A673 (cell line): ENCODE results near the gene DCHS2. TPM values are rescaled to one million over a fixed set of nuclear protein-coding genes. Genes with fewer than 3 reads are reported as not detected.

Experiments used
- BruUV-seq: library from RNA; stranded (reverse); fragments of 400-500 nt; replicated peaks from 2 replicates; lab custom pipeline; 2021; lab: Mats Ljungman, UMichigan
- CTCF ChIA-PET: fragments of 300-600 bp; sonication (Branson Sonifier 250); formaldehyde crosslinking; loops from one replicate; lab custom pipeline; 2022; ENCODE audit warnings: antibody characterized with exemption; lab: Charles Lee
- POLR2A ChIA-PET: fragments of 300-600 bp; sonication (Branson Sonifier 250); formaldehyde crosslinking; loops from one replicate; lab custom pipeline; 2022; ENCODE audit warnings: antibody characterized with exemption; ENCODE audit not compliant: low non-redundant PET; lab: Charles Lee
- DNase-seq: peaks from one replicate; pipeline ENCODE4 v3.0.0-alpha.2; 2015; ENCODE audit warnings: low spot score
- H3K27ac ChIP-seq: fragments of 200-600 bp; sonication (generic); 2 replicates; pipeline ENCODE4 v1.5.1; 2016; ENCODE audit warnings: mixed run types, low read depth, mild to moderate bottlenecking, mixed read lengths, antibody characterized with exemption, low read length; ENCODE audit not compliant: poor library complexity, severe bottlenecking
- H3K27me3 ChIP-seq: fragments of 200-600 bp; sonication (generic); replicated peaks from 2 replicates; pipeline ENCODE4 v1.6.1; 2017; ENCODE audit warnings: mixed run types, low read depth, mild to moderate bottlenecking, mixed read lengths, antibody characterized with exemption, low read length; ENCODE audit not compliant: insufficient read depth, poor library complexity
- H3K36me3 ChIP-seq: fragments of 200-600 bp; sonication (generic); 2 replicates; pipeline ENCODE4 v1.6.1; 2016; ENCODE audit warnings: mixed run types, mild to moderate bottlenecking, mixed read lengths, antibody characterized with exemption, low read length; ENCODE audit not compliant: insufficient read depth, poor library complexity, severe bottlenecking
- H3K4me1 ChIP-seq: fragments of 200-600 bp; sonication (generic); 2 replicates; pipeline ENCODE4 v1.6.1; 2017; ENCODE audit warnings: mixed run types, mild to moderate bottlenecking, mixed read lengths, antibody characterized with exemption, low read length; ENCODE audit not compliant: insufficient read depth, poor library complexity, severe bottlenecking
- H3K4me3 ChIP-seq: fragments of 200-600 bp; sonication (generic); 2 replicates; pipeline ENCODE4 v1.5.1; 2016; ENCODE audit warnings: low read depth, mixed run types, mild to moderate bottlenecking, mixed read lengths, low read length; ENCODE audit not compliant: poor library complexity, severe bottlenecking
- H3K9me3 ChIP-seq: fragments of 200-600 bp; sonication (generic); 2 replicates; pipeline ENCODE4 v1.6.1; 2016; ENCODE audit warnings: mixed run types, low read depth, mild to moderate bottlenecking, mixed read lengths, antibody characterized with exemption, low read length; ENCODE audit not compliant: poor library complexity, severe bottlenecking
- EZH2 ChIP-seq: fragments of 200-600 bp; sonication (generic); IDR thresholded peaks from 2 replicates; pipeline ENCODE4 v1.6.1; 2017; ENCODE audit warnings: borderline replicate concordance, low read depth, mild to moderate bottlenecking, mixed read lengths, antibody characterized with exemption, low read length; ENCODE audit not compliant: poor library complexity, severe bottlenecking
- intact Hi-C: fragments of 100-400 bp; cut with micrococcal nuclease; formaldehyde crosslinking; loops from one replicate; pipeline ENCODE4 v1.10.0; 2022; ENCODE audit not compliant: unreplicated experiment
- total RNA-seq: library from RNA; stranded (reverse); gene quantifications from 2 replicates; pipeline ENCODE4 v1.2.3, GENCODE V29; 2021
- TF ChIP-seq, protein P1 (sequence below): fragments of 300-800, 200-600 bp; sonication (generic); conservative IDR thresholded peaks from 2 replicates; pipeline ENCODE4 v1.5.1; 2017; ENCODE audit warnings: low read depth, mild to moderate bottlenecking, antibody characterized with exemption, low read length, moderate library complexity, mixed read lengths

Gene DCHS2
- total RNA-seq, 1 experiment from 2014 or later: 0.58 TPM

DNA sequence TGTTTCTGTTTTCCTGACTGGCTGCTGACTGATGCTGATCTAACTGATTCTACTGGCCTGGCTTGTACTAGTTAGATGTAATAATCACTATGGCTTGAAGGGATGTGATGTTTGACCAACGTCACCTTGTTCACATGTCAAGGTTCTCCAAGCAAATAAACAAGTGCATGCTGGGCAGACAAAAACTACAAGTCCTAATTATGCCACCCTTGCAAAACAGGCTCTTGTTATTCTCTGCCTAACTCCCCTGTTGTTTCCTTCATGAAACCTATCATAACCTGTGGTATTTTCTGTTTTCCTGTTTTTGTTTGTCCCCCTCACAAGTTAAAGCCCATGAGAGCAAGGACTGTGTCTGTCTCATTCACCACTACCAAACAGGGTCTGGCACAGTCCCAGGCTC is 146.2 kb downstream of the DCHS2 start:
- no TSS peak for BruUV-seq
- no peak overlapping the region for H3K27ac ChIP-seq

DNA sequence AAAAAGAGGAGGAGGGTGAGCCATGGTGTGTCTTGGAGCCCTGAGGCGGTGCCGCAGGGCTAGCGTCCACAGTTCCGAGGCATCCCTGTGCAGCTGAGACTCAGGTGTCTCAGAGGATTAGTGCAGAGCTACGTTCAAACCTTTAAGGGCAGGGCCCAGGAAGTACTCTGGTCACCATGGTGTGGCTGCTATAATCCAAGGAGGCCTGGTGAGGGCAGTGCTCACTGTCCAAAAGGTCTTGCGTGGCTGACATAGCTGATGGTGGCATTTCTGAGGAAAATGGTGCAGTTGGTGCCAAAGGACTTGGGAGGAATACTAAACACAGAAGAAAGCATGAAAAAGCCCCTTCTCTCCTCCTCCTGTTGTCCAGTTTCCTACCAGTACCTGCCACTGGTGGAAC is 146.9 kb downstream of the DCHS2 start:
- H3K36me3 ChIP-seq: no peaks in the 10 kb centered on the region
- ChIA-PET POLR2A (no interaction called here), CTCF (no interaction called here)

More for the DNA sequence above, 146.2 kb downstream of the DCHS2 start:
- Histone ChIP-seq H3K36me3 (no peaks in the 10 kb centered on the region), H3K4me1 (no peaks in the 10 kb centered on the region), H3K9me3 (no peaks in the 10 kb centered on the region), H3K27me3 (no peaks in the 10 kb centered on the region), H3K4me3 (no peak overlapping the region)
- ChIA-PET CTCF (no interaction called here), POLR2A (no interaction called here)
- TF ChIP-seq, protein P1, sequence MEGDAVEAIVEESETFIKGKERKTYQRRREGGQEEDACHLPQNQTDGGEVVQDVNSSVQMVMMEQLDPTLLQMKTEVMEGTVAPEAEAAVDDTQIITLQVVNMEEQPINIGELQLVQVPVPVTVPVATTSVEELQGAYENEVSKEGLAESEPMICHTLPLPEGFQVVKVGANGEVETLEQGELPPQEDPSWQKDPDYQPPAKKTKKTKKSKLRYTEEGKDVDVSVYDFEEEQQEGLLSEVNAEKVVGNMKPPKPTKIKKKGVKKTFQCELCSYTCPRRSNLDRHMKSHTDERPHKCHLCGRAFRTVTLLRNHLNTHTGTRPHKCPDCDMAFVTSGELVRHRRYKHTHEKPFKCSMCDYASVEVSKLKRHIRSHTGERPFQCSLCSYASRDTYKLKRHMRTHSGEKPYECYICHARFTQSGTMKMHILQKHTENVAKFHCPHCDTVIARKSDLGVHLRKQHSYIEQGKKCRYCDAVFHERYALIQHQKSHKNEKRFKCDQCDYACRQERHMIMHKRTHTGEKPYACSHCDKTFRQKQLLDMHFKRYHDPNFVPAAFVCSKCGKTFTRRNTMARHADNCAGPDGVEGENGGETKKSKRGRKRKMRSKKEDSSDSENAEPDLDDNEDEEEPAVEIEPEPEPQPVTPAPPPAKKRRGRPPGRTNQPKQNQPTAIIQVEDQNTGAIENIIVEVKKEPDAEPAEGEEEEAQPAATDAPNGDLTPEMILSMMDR: no peak
- no peak for TF ChIP-seq EZH2
- no peak for DNase-seq
- intact Hi-C loops: no loop called here

DNA sequence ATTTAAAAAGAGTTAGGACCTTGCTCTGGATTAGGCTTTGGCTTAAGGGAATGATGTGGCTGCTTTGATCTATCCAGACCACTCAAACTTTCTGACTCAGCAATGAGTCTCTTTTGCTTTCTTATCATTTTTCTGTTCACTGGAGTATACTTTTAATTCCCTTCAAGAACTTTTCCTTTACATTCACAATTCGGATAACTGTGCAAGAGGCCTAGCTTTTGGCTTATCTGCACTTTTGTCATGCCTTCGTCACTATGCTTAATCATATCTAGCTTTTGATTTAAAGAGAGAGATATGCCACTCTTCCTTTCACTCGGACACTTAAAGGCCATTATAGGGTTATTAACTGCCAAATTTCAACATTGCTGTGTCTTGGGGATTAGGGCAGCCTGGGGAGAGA is 147.9 kb downstream of the DCHS2 start:
- CTCF ChIA-PET: interaction anchor here (0.5 kb wide), 1 partner anchor 557 kb away, joined by 7 read pairs; no protein-coding TSS in a partner anchor
- no TSS peak for BruUV-seq
- intact Hi-C loops: no loop called here

More for the DNA sequence above, 146.9 kb downstream of the DCHS2 start:
- Histone ChIP-seq H3K27ac (no peak overlapping the region), H3K9me3 (no peaks in the 10 kb centered on the region), H3K27me3 (no peaks in the 10 kb centered on the region), H3K4me3 (no peak overlapping the region), H3K4me1 (no peaks in the 10 kb centered on the region)
- intact Hi-C loops: no loop called here
- TF ChIP-seq, protein P1: no peak
- TF ChIP-seq EZH2: no peak
- BruUV-seq: no TSS peak
- DNase-seq: no peak

More for the DNA sequence above, 147.9 kb downstream of the DCHS2 start:
- Histone ChIP-seq H3K4me3 (no peak overlapping the region), H3K36me3 (no peaks in the 10 kb centered on the region), H3K27ac (no peak overlapping the region), H3K4me1 (no peaks in the 10 kb centered on the region), H3K9me3 (no peaks in the 10 kb centered on the region), H3K27me3 (no peaks in the 10 kb centered on the region)
- DNase-seq: no peak
- TF ChIP-seq, protein P1: no peak
- TF ChIP-seq EZH2: no peak
- POLR2A ChIA-PET: no interaction called here
